Raji (cell line): ENCODE results near the gene MCCD1.

Experiments used
- POLR2A ChIP-seq: IDR thresholded peaks from 2 replicates; pipeline ENCODE4 v1.6.1; 2011; ENCODE audit warnings: low read depth, low read length, control low read depth; ENCODE audit not compliant: insufficient read depth

Gene MCCD1

GRCh38 chr6:31528821-31529328, at the start of gene MCCD1:
TSS of gene MCCD1 (plus strand) at chr6:31528962. CDS start at chr6:31529015, 53 bp downstream.
- TF ChIP-seq POLR2A: no peak

GRCh38 chr6:31479151-31479932, 49.4 kb upstream of the MCCD1 start:
- no peak for TF ChIP-seq POLR2A

GRCh38 chr6:31479933-31480535, 48.7 kb upstream of the MCCD1 start:
- TF ChIP-seq POLR2A: no peak

GRCh38 chr6:31480574-31480973, 48.2 kb upstream of the MCCD1 start:
- no peak for TF ChIP-seq POLR2A

- TF ChIP-seq POLR2A: no peak
These were observed 45.4 kb upstream of the MCCD1 start for GRCh38 chr6:31483392-31483791.

GRCh38 chr6:31485055-31485454, 43.7 kb upstream of the MCCD1 start:
- no peak for TF ChIP-seq POLR2A

GRCh38 chr6:31489086-31489485, 39.7 kb upstream of the MCCD1 start:
- TF ChIP-seq POLR2A: no peak

GRCh38 chr6:31490115-31490873, 38.5 kb upstream of the MCCD1 start:
- no peak for TF ChIP-seq POLR2A

- TF ChIP-seq POLR2A: no peak
These were observed 34.7 kb upstream of the MCCD1 start for GRCh38 chr6:31493875-31494694.

GRCh38 chr6:31495580-31495979, 33.2 kb upstream of the MCCD1 start:
- no peak for TF ChIP-seq POLR2A

- peak; percentile 81 for TF ChIP-seq POLR2A
These were observed 31.0 kb upstream of the MCCD1 start, which contains the start of gene MICB for GRCh38 chr6:31497531-31498476. TSS of gene MICB (plus strand) at chr6:31498145. CDS start at chr6:31498194, 49 bp downstream.

- TF ChIP-seq POLR2A: no peak
These were observed 30.0 kb upstream of the MCCD1 start for GRCh38 chr6:31498748-31499147.

GRCh38 chr6:31502586-31502985, 26.2 kb upstream of the MCCD1 start:
- no peak for TF ChIP-seq POLR2A

GRCh38 chr6:31510007-31510406, 18.8 kb upstream of the MCCD1 start:
- TF ChIP-seq POLR2A: no peak
